GDM1 (cell line): ENCODE results near the gene BRDT.

Source experiments
- DNase-seq: peaks from one replicate; lab custom pipeline; 2025; lab: John Stamatoyannopoulos, UW

BRDT gene

DNA sequence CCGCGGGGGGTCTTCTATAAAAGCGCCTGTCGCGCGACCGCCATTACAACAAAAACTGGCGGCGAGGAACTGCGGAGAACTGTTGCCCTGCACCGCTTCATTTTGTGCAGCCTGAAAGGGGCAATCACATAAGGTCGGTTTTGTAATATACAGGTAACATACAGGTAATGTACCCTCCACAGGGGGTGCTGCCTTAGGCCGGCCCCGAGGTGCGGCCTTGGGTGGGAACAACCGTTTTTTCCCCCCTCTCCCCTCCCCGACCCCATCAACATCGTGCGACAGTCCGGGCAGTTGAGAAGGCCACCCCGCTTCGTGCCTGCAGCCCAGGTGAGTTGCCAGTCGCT, at the start of gene BRDT:
BRDT (plus strand) TSS at position 46 of the 344 bp plus-strand sequence. CDS start 13,354 bp downstream, outside the sequence.
- no peak for DNase-seq

DNA sequence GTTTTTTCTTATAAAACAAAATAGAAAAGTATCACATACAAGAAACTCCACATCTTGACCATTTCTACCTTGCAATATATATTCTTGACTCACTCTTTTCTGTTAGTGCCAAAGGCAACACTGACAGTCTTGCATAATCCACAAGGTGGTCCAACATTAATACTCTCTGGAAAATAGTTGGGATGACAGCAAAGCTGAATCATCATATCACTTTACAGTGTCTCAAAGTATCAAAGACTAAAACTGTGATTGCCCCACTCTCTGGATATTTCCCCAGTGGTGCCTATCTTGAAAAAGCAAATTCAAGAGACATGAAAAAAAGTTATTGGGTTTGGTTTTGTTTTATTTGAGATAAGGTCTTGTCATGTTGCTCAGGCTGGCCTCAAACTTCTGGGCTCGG, 48.6 kb upstream of the BRDT start:
- DNase-seq, result no peak

DNA sequence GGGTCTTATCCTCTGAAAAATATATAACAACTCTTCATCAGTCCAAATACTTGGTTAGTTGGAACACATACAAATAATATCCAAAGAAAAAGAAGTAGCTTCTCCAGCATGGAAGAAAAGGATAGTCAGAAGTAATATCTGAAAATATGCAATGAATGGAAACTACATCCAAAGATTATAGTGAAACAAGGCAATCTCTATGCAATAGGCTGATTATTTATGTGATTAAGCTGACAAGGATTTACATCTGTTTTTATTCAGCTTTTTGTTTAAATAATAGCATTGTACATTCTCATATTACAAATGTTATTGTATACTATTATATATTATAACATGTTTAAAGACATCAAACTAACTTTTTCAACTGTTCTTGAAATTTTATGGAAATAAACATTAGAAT, 48.0 kb upstream of the BRDT start:
- DNase-seq, result no peak

DNA sequence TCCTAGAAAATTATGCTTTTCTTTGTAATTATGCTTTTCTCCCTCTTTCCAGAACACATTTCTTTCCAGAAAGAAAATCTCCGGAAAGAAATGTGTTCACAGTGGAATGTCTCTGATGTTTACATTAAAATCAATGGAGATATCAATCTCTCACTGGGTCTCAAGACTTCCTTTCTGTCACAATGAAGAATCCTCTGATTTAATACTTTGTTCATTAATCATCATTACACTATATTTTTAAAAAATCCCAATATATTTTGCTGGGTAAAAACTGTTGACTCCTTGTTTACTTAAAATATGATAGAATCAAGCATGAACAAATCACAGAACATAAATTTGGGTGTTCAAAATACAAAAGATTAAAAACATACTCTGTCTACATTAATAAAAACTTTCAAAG, 36.9 kb upstream of the BRDT start:
- no peak for DNase-seq

DNA sequence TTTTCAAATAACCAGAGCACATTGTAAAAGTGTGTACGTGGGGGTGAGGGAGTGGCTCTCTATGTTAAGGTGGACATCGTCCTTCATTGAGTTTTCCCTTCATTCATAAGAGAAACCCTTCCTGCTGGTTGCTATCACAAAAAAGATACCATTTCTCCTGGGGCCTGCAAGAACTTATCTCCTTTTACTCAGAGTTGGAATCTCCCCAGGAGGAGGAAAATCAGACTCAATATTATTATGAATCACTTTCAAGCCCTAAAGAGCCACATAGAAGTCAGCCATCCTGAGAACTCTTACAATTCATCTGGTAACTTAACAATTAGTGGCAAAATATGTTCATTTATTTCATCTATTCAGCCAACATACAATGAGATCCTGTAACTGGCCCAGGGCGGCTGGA, 36.2 kb upstream of the BRDT start:
- no peak for DNase-seq

DNA sequence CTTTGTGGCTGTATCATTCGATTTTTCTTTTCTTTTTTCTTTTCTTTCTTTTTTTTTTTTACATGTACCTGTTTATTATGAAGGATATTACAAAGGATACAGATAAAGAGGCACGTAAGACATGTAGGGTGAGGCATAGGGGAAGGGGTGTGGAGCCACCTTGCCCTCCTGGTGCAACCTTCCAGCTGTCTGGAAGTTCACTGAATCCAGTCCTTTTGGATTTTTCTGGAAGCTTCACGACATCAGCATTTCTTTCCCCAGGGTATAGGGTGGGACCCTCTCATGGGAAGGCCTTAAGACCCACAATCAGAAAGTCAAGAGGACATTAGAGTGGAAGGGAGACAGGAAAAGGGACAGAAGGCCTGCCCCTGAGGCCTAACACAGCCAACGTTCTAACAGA, 33.2 kb upstream of the BRDT start:
- DNase-seq, result no peak

DNA sequence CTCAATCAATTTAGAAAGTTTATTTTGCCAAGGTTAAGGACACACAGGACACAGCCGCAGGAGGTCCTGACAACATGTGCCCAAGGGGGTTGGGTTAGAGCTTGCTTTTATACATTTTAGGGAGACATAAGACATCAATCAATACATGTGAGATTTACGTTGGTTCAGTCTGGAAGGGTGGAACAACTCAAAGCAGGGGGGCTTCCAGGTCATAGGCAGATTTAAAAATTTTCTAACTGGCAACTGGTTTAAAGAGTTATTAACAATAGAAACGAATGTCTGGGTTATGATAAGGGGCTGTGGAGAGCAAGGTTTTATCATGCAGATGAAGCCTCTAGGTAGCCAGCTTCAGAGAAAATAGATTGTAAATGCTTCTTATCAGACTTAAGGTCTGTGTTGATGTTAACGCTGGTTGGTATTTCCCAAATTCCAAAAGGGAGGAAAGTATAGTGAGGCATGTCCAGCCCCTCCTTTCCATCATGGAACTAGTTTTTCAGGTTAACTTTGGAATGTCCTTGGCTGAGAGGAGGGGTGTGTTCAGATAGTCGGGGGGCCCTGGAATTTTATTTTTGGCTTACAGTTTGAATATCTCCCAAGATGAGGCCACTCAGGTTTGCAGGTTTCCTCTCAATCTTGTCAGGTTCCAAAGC, 32.3 kb upstream of the BRDT start:
- no peak for DNase-seq

DNA sequence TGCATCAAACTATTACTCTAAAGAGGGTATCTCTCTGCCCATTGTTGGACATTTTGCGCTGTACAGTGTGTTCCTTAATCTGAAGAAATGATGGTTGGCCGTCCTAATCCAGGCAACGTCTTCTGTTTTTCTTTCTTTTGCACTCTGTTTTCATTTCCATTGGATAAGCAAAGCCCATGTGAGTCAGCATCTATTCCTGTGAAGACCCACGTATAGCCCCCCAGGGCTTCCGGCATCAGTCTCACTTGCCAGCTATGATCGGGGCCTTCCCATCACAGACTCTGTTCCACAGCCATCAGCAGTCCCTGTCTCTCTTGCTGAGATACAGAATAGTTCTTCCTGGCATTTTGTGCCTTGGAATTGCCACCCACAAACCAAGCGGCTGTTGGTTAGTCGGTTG, 29.2 kb upstream of the BRDT start:
- no peak for DNase-seq

DNA sequence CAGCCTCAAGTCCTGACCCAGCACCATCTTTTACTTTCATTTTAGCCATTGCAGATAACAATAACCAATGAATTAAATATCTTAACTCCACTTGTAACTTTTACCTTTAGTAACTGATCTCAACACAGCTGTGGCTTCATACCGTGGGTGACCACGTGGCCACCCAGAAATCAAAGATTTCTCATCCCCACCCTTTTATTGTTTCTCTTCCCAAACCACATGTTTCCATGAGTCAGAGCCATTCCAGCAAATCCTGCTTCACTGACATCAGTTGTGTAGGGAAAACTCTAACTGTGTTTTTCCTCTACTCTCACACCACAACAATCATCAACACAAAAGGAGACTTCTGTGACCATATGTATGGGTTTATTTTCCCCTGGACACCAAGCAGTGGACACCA, 25.1 kb upstream of the BRDT start:
- DNase-seq, result no peak

DNA sequence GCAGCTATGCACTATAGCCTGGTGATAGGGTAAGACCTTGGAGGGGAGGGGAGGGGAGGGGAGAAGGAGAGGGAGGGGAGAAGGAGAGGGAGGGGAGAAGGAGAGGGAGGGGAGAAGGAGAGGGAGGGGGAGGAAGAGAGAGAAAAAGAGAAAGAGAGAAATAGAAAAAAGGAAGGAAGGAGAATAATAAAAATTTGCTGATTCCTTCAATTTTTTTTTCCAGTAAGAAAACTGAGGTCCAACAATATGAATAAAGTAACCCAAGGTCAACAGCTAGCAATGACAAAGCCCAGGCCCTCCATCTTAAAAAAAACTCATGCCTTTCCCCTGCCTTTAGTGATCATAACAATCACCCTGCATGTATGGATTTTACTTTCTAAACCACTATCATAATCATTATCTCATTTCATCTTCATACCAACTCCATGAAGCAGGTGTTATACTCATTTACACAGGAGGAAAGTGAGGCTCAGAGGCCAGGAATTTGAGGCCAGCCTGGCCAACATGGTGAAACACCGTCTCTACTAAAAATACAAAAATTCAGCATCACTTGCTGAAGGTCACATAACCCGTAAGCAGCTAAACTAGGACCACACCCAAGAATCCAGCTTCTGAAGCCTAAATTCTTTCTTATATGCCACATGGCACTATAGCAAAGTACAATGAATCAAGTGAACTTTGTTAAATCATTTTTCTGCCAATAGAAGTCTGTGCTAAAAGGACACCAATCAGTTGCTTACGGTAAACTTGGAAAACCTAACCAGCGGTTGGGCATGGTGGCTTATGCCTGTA, 23.4 kb upstream of the BRDT start:
- no peak for DNase-seq

DNA sequence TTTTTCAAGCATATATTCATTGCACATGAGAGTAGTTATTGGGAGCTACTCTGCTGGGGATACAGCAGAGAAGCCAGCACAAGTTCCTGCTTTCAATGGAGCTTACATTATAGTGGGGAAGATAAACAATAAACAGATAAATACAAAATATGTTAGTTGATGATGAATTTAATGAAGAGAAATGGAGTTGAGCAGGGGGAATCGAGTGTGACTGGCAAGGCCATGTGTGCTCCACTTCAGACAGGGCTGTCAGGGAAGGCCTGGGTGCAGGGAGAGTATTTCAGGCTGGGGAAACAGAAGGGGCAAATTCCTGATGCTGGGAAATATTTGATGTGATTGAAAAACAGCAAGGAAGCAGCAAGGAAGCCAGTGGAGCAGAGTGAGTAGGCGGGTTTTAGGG, 21.2 kb upstream of the BRDT start:
- no peak for DNase-seq

DNA sequence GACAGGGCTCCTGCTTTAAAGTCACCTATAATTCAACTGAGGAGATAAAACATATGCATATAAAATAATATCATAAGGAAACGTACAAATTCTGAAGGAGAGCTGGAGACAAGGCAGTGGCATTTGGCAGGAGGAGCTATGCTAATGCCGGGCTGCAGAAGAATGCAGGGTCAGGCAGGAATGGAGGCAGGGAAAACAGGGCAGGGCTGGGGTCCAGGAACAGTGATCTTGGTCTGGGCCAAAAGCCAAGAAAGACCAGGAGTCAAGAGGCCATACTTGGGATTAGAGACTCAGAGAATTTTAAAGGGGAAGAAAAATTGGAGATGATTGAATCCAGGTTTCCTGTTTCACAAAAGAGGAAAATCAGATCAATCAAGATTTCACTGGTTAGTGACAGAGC, 20.0 kb upstream of the BRDT start:
- DNase-seq, result no peak

DNA sequence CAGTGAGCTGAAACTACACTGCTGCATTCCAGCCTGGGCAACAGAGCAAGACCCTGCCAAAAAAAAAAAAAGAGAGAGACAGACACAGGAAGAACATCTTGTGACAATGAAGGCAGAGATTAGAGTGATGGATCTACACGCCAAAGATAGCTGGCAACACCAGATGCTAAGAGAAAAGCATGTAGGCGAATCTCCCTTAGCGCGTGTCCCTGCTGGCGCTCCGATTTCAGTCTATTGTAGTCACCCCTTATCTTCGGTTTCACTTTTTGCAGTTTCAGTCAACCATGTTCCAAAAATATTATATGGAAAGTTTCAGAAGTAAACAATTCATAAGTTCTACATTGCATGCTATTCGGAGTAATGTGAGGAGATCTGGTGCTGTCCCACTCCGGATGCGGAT, 11.6 kb upstream of the BRDT start:
- no peak for DNase-seq

DNA sequence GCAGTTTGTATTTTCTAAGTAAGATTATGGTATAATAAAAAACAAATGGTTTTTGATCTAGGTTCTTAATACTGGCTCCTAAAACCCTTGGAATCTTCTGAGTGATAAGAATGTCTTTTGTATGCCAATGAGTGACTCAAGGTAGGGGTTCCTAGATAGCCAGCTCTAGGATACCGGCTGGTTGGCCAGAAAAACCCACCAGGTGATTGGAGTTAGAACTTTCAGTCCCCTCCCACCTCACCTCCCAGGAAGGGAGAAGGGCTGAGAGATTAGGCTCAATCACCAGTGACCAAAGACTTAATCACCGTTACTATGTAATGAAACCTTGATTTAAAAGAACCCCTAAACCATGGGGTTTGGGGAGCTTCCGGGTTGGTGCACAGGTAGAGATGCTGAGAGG, 8.7 kb upstream of the BRDT start:
- no peak for DNase-seq

DNA sequence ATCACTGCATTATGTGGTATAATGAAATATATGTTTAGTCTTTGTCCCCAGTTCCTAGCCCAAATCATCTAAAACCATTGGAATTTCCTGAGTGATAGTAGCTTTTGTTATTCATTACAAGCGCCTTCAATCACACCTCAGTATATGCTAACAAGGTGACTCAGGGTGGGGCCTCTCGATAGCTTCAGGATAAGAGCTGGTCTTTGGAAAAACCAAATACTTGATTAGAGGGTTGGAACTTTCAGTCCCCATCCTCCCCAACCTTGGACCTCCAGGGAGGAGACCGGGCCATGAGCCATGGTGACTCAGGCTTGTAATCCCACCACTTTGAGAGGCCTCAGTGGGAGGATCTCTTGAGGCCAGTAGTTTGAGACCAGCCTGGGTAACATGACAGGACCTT, 5.1 kb upstream of the BRDT start:
- no peak for DNase-seq

DNA sequence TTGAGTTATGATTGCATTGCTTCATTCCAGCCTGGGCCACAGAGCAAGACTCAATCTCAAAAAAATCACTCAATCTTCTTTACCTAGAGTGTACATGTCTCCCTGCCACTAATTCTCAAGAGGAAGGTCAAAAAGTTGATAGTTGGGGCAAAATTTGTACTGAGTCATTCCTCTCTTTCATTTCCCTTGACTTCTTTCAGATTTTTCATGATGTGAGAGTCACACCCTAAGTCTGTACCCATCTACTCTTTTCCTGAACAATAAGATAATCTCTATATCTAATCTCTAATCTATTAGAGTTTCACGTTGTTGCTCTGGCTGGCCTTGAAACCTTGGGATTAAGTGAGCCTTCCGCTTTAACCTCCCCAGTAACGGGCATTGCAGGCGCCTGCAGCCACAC, 1.1 kb upstream of the BRDT start:
- no peak for DNase-seq

DNA sequence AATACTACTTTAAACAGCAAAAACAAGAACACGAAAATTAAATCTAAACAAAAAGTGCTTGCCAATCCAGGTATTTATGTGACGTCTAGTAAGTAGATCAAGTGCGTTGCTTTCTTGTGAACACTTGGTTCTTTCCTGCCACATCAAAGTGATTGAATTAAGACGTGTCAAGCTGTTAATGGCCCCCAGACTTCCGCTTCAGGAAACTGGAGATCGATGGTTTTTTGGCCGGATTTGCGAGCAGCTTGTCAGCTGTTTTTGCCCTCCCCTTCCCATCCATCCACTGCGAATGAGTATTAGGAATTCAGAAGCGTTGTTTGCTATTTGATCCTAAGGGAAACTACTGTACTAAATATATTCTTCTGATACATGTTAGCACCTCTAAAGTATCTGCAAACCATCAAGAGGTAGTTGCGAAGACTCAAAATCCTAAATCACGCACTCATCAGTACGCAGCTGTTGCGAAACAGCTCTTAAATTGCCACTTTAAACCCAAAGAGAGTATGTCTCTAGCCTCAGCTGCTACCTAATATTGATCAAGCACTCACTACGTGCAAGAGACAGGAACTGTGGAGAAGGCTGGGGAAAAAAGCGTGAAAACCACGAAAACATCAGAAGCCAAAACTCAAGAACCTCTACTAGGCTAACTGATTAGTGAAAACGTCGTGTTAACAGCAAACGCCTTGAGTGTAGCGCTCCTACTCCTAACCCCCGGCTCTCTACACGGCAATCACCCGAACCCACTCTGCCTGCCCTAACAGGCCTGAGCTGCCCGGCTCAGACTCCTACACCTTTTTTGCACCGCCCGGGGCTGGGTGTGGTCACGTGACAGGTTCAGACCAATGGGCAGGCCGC, 473 bp upstream of the BRDT start:
- no peak for DNase-seq

DNA sequence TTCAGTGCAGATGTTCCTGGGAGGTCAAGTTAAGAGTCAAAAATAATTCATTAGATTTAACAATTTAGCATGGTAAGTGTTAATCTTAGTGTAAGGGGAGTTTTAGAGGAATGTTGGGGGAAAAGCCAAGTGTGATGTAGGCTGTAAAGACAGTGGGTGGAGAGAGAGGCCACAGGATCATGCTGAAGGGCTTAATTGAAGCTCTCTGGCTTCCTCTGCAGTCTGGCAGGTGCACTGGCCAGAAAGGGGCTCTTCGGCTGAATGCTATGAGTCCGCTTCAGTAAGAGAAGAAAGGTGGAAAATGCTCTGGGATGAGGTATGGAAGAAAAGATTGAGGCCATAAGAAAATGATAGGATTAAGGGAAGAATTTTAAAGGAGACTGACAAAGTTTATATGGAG, 3.0 kb downstream of the BRDT start:
- no peak for DNase-seq

DNA sequence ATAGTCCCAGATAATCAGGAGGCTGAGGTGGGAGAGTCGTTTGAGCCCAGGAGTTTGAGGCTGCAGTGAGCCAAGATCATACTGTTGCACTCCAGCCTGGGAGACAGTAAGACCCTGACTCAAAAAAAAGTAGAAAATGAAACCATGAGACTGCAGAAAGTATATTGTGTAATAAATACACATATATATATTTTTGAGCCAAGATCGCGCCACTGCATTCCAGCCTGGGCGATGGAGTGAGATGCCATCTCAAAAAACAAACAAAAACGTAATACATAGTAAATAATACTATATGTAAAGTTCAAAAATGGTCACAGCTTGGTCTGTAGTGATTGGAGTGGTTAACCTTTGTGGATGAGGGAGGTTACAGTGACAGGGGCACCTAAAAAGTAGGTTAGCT, 9.7 kb downstream of the BRDT start:
- DNase-seq, result no peak

DNA sequence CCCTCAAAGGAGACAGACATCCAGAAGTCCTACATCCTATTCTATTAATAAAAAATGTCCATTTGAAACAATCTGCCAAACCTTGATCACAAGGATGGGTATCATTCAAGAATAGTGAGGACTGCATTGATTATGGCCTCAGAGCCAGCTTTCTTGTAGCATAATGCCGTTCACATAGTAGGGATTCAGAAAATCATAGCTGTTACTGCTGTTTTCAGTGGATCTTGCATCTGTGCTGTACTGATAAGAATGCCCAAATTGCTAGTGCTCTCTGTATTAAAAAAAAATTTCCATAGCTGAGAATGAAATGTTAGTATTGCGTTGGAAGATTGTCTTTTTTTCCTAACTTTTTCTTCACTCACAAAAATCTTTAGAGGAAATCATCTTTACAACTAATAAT, 19.1 kb downstream of the BRDT start:
- DNase-seq, result no peak

DNA sequence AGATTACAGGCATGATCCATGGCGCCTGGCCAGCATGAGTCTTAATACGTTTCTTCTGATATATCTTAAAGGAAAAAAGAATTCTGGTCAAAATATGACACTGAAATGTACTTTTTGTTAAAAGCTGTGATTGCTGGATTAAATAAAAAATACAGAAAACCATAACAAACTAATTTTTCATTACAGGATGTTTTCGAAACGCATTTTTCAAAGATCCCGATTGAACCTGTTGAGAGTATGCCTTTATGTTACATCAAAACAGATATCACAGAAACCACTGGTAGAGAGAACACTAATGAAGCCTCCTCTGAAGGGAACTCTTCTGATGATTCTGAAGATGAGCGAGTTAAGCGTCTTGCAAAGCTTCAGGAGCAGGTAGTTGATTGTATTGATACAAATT, 30.2 kb downstream of the BRDT start:
- DNase-seq, result no peak

DNA sequence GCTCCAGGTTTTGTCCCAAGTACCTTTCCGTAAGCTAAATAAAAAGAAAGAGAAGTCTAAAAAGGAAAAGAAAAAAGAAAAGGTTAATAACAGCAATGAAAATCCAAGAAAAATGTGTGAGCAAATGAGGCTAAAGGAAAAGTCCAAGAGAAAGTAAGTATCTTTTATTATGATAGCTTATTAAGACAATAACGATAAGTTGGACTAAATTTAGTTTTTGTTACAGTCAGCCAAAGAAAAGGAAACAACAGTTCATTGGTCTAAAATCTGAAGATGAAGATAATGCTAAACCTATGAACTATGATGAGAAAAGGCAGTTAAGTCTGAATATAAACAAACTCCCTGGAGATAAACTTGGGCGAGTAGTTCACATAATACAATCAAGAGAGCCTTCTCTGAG, 31.5 kb downstream of the BRDT start:
- no peak for DNase-seq

DNA sequence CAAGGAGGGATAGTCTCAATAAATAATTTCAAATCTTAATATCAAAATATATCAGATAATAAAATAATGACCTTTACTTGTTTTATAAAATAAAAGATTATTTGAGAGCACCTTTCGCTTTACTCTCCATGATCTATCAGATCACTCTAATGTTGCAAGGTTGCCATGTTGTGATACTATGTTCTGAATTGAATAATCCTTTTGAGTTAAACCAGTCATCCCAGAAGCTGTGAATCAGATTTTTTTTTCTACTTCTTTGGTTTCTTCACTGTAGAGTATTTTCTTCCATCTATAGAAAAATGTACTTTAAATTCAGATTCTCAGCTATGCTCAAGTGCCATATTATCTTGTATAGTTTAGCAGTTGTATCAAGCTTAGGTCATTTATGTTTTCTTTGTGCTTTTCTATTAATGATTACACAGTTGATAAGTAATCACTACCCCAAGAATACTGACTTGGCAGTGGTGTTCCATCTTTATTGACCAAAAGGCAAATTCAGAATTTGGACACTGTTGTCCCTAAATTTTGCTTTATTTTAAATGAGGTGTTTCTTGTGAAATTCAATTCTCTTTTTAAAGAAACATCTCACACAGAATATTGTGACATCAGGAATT, 32.9 kb downstream of the BRDT start:
- DNase-seq, result no peak
